GM12878 (cell line): ENCODE data around the gene BMPR1B. TPM values are rescaled to one million over a fixed set of nuclear protein-coding genes. Genes with fewer than 3 reads are reported as not detected.

Experiments used
- ATAC-seq: fragments of 200-7000 bp; cut with Tn5 transposase; 3 replicates; pipeline ENCODE4 v1.9.1; 2020; ENCODE audit warnings: mild to moderate bottlenecking, moderate library complexity
- BruUV-seq: library from RNA; stranded (reverse); fragments of 400-500 nt; replicated peaks from 2 replicates; lab custom pipeline; 2021; lab: Mats Ljungman, UMichigan
- CTCF ChIA-PET: fragments of 300-600 bp; sonication (Branson Sonifier 250); formaldehyde crosslinking; extraction: SDS; loops from one replicate; lab custom pipeline; 2021; ENCODE audit warnings: inconsistent platforms; lab: Yijun Ruan, JAX
- POLR2A ChIA-PET: fragments of 350-600 bp; formaldehyde crosslinking; extraction: SDS; loops from one replicate; lab custom pipeline; 2021; ENCODE audit warnings: inconsistent platforms; lab: Charles Lee
- RAD21 ChIA-PET: fragments of 300-600 bp; sonication (Branson Sonifier 250); formaldehyde crosslinking; loops from one replicate; lab custom pipeline; 2023; ENCODE audit warnings: antibody characterized with exemption; ENCODE audit not compliant: unreplicated experiment; lab: Charles Lee
- SMC1A ChIA-PET: fragments of 300-600 bp; sonication (Branson Sonifier 250); formaldehyde crosslinking; loops from one replicate; lab custom pipeline; 2023; ENCODE audit not compliant: unreplicated experiment, uncharacterized antibody; lab: Charles Lee
- DNase-seq: peaks from one replicate; pipeline ENCODE4 v3.0.0-alpha.2; 2011; ENCODE audit warnings: low read depth, low spot score
- FAIRE-seq: peaks from 3 replicates; lab custom pipeline; 2011; peaks lifted over from hg19 to GRCh38; lab: Jason Lieb, UNC
- H2AFZ ChIP-seq: 2 replicates; pipeline ENCODE4 v1.6.0; 2011; ENCODE audit warnings: low read depth, low read length, control low read depth; ENCODE audit not compliant: control insufficient read depth
- H3K27ac ChIP-seq: 2 replicates; pipeline ENCODE4 v1.5.1; 2011; ENCODE audit warnings: control low read depth; ENCODE audit not compliant: control insufficient read depth, insufficient read depth
- H3K27me3 ChIP-seq, 2 experiments: replicated peaks in 1 of 2; 2 replicates each; pipeline versions ENCODE4 v1.6.0 to v1.6.1; 2011; ENCODE audit warnings: low read length in 1 of 2; ENCODE audit not compliant: control insufficient read depth in 2 of 2, insufficient read depth in 2 of 2
- H3K36me3 ChIP-seq, 2 experiments: 2 replicates each; pipeline ENCODE4 v1.5.1; 2011; ENCODE audit warnings: low read length in 1 of 2; ENCODE audit not compliant: control insufficient read depth in 2 of 2, insufficient read depth in 2 of 2
- H3K4me1 ChIP-seq: 2 replicates; pipeline ENCODE4 v1.6.1; 2011; ENCODE audit warnings: mild to moderate bottlenecking, low read length, moderate library complexity, mixed read lengths; ENCODE audit not compliant: control insufficient read depth, insufficient read depth
- H3K4me2 ChIP-seq: 2 replicates; pipeline ENCODE4 v1.6.0; 2011; ENCODE audit warnings: control low read depth; ENCODE audit not compliant: control insufficient read depth, insufficient read depth
- H3K4me3 ChIP-seq: fragments of 200-600 bp; sonication (generic); 2 replicates; pipeline ENCODE4 v1.5.1; 2016
- H3K79me2 ChIP-seq: 2 replicates; pipeline ENCODE4 v1.6.0; 2011; ENCODE audit warnings: low read length; ENCODE audit not compliant: control insufficient read depth, insufficient read depth
- H3K9ac ChIP-seq: 2 replicates; pipeline ENCODE4 v1.8.0; 2011; ENCODE audit warnings: low read length, control low read depth, mixed read lengths; ENCODE audit not compliant: control insufficient read depth, insufficient read depth
- H3K9me3 ChIP-seq: replicated peaks from 3 replicates; pipeline ENCODE4 v1.5.1; 2011; ENCODE audit warnings: mild to moderate bottlenecking, low read length; ENCODE audit not compliant: control insufficient read depth, insufficient read depth
- H4K20me1 ChIP-seq: 2 replicates; pipeline ENCODE4 v1.6.0; 2011; ENCODE audit not compliant: control insufficient read depth, insufficient read depth
- BRCA1 ChIP-seq: IDR thresholded peaks from 2 replicates; pipeline ENCODE4 v1.6.1; 2011; ENCODE audit warnings: low read depth, low read length, improper control_type of control experiment
- ETV6 ChIP-seq, 2 experiments: fragments of 450-650 bp in 1 of 2; IDR thresholded peaks in 1 of 2; conservative IDR thresholded peaks in 1 of 2; 2 replicates each; pipeline ENCODE4 v1.6.1; 2014; ENCODE audit warnings: antibody characterized with exemption in 1 of 2, borderline replicate concordance in 1 of 2, low read depth in 1 of 2, mild to moderate bottlenecking in 1 of 2, moderate library complexity in 1 of 2
- EZH2 ChIP-seq: IDR thresholded peaks from 2 replicates; pipeline ENCODE4 v1.6.1; 2012; ENCODE audit warnings: low read depth, mild to moderate bottlenecking, control low read depth, inconsistent platforms, low read length, borderline replicate concordance; ENCODE audit not compliant: control insufficient read depth
- FOXK2 ChIP-seq: fragments of 450-650 bp; IDR thresholded peaks from 2 replicates; pipeline ENCODE4 v1.6.1; 2017; ENCODE audit warnings: mild to moderate bottlenecking, moderate library complexity
- HCFC1 ChIP-seq: fragments of 150-350 bp; IDR thresholded peaks from 2 replicates; pipeline ENCODE4 v1.6.1; 2014; ENCODE audit warnings: low read length
- IRF5 ChIP-seq: fragments of 450-650 bp; IDR thresholded peaks from 2 replicates; pipeline ENCODE4 v1.6.1; 2017; ENCODE audit warnings: borderline replicate concordance
- MTA2 ChIP-seq: fragments of 450-650 bp; IDR thresholded peaks from 2 replicates; pipeline ENCODE4 v1.6.1; 2016; ENCODE audit warnings: low read depth, mild to moderate bottlenecking, moderate library complexity
- MYB ChIP-seq: fragments of 150-350 bp; IDR thresholded peaks from 2 replicates; pipeline ENCODE4 v1.6.1; 2014; ENCODE audit warnings: mild to moderate bottlenecking, low read depth, low read length, borderline replicate concordance
- MYC ChIP-seq: IDR thresholded peaks from 2 replicates; pipeline ENCODE4 v1.6.1; 2011; ENCODE audit warnings: mild to moderate bottlenecking, low read length, moderate library complexity, inconsistent platforms; ENCODE audit not compliant: insufficient read depth, insufficient replicate concordance, insufficient read length, severe bottlenecking
- NKRF ChIP-seq: fragments of 450-650 bp; conservative IDR thresholded peaks from 2 replicates; pipeline ENCODE4 v1.6.1; 2017; ENCODE audit warnings: mild to moderate bottlenecking, moderate library complexity
- RUNX3 ChIP-seq: IDR thresholded peaks from 2 replicates; pipeline ENCODE4 v1.6.1; 2012; ENCODE audit warnings: low read length, inconsistent platforms
- SREBF1 ChIP-seq: IDR thresholded peaks from 2 replicates; pipeline ENCODE4 v1.6.1; 2012; ENCODE audit warnings: mild to moderate bottlenecking, low read length
- TAF1 ChIP-seq: IDR thresholded peaks from 2 replicates; pipeline ENCODE4 v1.6.1; 2011; ENCODE audit warnings: mild to moderate bottlenecking, low read depth, low read length, borderline replicate concordance
- TCF7 ChIP-seq: IDR thresholded peaks from 2 replicates; pipeline ENCODE4 v1.6.1; 2014; ENCODE audit warnings: antibody characterized with exemption, borderline replicate concordance
- ZNF384 ChIP-seq: IDR thresholded peaks from 2 replicates; pipeline ENCODE4 v1.6.1; 2012; ENCODE audit warnings: low read depth, mild to moderate bottlenecking, low read length, improper control_type of control experiment, borderline replicate concordance
- in situ Hi-C: fragments of 300-500 bp; cut with MboI; formaldehyde crosslinking; loops from 9 replicates; pipeline ENCODE4 v1.14.3; 2018; ENCODE audit warnings: mixed read lengths
- intact Hi-C: fragments of 100-400 bp; cut with micrococcal nuclease; formaldehyde crosslinking; loops from one replicate; pipeline ENCODE4 v1.14.2; 2022; ENCODE audit not compliant: unreplicated experiment
- polyA plus RNA-seq, 11 experiments: library from polyadenylated mRNA; depleted of rRNA in 4 of 11; unstranded in 6 of 11; stranded (reverse) in 5 of 11; fragments of >200 nt; fragmentation: Nextera tagmentation in 4 of 11; fragmentation: Illumina TruSeq in 1 of 11; extraction: Ambion mirVana in 4 of 11; extraction: Trizol in 1 of 11; gene quantifications; 1 replicate in 1 of 11; 2 replicates in 10 of 11; pipeline versions ENCODE4 v1.2.1 to v1.2.3, GENCODE V29; 2011 to 2016; ENCODE audit warnings: inconsistent platforms in 2 of 11, missing spikeins in 2 of 11, low read depth in 1 of 11
- total RNA-seq, 4 experiments: library from RNA; depleted of rRNA in 3 of 4; stranded (reverse); fragments of >200 nt in 3 of 4; fragmentation: Illumina TruSeq in 1 of 4; extraction: Trizol in 1 of 4; gene quantifications; 2 replicates each; pipeline versions ENCODE4 v1.2.1 to v1.2.3, GENCODE V29; 2013 to 2021
- TF ChIP-seq, protein P1 (sequence below): fragments of 450-650 bp; IDR thresholded peaks from 2 replicates; pipeline ENCODE4 v1.6.1; 2017; ENCODE audit warnings: low read depth, mild to moderate bottlenecking, moderate library complexity
- TF ChIP-seq, protein P2 (sequence below): IDR thresholded peaks from 2 replicates; pipeline ENCODE4 v1.6.1; 2011; ENCODE audit warnings: borderline replicate concordance, low read depth, mild to moderate bottlenecking, moderate library complexity, low read length; ENCODE audit not compliant: insufficient read depth, poor library complexity, severe bottlenecking

Gene BMPR1B
- total and polyA plus RNA-seq, 10 of the 15 experiments (the other 5 are each of a cell fraction or from before 2014, with no cell fraction given) = not detected

GRCh38 chr4:95106408-95106928 is 348.7 kb downstream of the BMPR1B start (continued):
- TF ChIP-seq, protein P1, sequence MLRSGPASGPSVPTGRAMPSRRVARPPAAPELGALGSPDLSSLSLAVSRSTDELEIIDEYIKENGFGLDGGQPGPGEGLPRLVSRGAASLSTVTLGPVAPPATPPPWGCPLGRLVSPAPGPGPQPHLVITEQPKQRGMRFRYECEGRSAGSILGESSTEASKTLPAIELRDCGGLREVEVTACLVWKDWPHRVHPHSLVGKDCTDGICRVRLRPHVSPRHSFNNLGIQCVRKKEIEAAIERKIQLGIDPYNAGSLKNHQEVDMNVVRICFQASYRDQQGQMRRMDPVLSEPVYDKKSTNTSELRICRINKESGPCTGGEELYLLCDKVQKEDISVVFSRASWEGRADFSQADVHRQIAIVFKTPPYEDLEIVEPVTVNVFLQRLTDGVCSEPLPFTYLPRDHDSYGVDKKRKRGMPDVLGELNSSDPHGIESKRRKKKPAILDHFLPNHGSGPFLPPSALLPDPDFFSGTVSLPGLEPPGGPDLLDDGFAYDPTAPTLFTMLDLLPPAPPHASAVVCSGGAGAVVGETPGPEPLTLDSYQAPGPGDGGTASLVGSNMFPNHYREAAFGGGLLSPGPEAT = no peak
- TF ChIP-seq EZH2 = no peak
- TF ChIP-seq SREBF1 = no peak
- TF ChIP-seq BRCA1 = no peak
- no peak for TF ChIP-seq NKRF
- TF ChIP-seq FOXK2 = no peak

DNA sequence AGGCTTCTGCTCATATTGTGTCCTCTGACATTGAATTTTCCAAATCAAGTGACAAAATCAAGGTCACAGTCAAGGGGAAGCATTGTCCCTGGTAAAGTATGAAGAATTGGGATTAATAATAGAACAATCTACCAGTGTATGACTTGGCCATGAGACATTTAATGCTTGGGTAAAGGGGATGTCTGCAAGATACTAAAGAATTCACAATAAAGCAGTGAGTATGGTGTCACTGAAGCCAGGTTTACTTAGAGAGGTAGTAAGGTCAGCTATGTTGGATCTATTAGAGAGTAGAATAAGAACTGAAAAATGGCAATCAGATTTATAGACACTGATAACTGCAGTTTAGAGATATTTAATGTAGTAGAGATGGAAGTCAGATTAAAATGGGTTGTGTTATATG is 349.2 kb downstream of the BMPR1B start:
- ChIA-PET RAD21 (no interaction called here), SMC1A (no interaction called here), POLR2A (no interaction called here), CTCF (no interaction called here)
- H3K4me3 ChIP-seq = no peak overlapping the region
- no peak overlapping the region for H3K4me2 ChIP-seq
- in situ Hi-C loops = no loop called here
- BruUV-seq = no TSS peak
- no peak for DNase-seq
- no peaks in the 10 kb centered on the region for H3K9me3 ChIP-seq
- no peaks in the 10 kb centered on the region for H3K27me3 ChIP-seq
- no peaks in the 10 kb centered on the region for H3K4me1 ChIP-seq
- no peak overlapping the region for H3K27ac ChIP-seq
- FAIRE-seq = no peak
- no peak overlapping the region for H2AFZ ChIP-seq
- no peaks in the 10 kb centered on the region for H3K36me3 ChIP-seq
- H3K9ac ChIP-seq = no peak overlapping the region
- no peaks in the 10 kb centered on the region for H3K79me2 ChIP-seq
- intact Hi-C loops = no loop called here
- ATAC-seq = no peak
- no peaks in the 10 kb centered on the region for H4K20me1 ChIP-seq
- TF ChIP-seq MYC (no peak), ETV6 (conservative IDR thresholded peaks at IDR 0.05 in 1 of 2, IDR thresholded peaks at IDR 0.05 in 1 of 2; ENCODE audit: borderline replicate concordance in 1 of 2, low read depth in 1 of 2) (no peak), ZNF384 (no peak), TCF7 (no peak), MTA2 (no peak), RUNX3 (no peak), MYB (no peak), IRF5 (no peak), TAF1 (no peak), HCFC1 (no peak)
- TF ChIP-seq, protein P2, sequence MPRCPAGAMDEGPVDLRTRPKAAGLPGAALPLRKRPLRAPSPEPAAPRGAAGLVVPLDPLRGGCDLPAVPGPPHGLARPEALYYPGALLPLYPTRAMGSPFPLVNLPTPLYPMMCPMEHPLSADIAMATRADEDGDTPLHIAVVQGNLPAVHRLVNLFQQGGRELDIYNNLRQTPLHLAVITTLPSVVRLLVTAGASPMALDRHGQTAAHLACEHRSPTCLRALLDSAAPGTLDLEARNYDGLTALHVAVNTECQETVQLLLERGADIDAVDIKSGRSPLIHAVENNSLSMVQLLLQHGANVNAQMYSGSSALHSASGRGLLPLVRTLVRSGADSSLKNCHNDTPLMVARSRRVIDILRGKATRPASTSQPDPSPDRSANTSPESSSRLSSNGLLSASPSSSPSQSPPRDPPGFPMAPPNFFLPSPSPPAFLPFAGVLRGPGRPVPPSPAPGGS = no peak
